SK-N-SH treated with all-trans-retinoic acid at 6 μM for 48 hours (cell line): Measurements from ENCODE around the gene MYOC.
A peak's percentile ranks its signal among the peaks of the same experiment; 100 is the strongest.

Experiments used
- ATAC-seq: fragments of 200-7000 bp; cut with Tn5 transposase; 3 replicates; pipeline ENCODE4 v1.9.1; 2020; ENCODE audit warnings: mild to moderate bottlenecking, moderate library complexity
- ARNTL ChIP-seq: fragments of 450-650 bp; formaldehyde crosslinking; IDR thresholded peaks from 2 replicates; pipeline ENCODE4 v1.5.0; 2020; ENCODE audit warnings: low read depth, mild to moderate bottlenecking, moderate library complexity, borderline replicate concordance
- BACH2 ChIP-seq: fragments of 250-450 bp; sonication (Bioruptor Pico); IDR thresholded peaks from 2 replicates; pipeline ENCODE4 v1.9.0; 2021; ENCODE audit warnings: mild to moderate bottlenecking, borderline replicate concordance
- CREB5 ChIP-seq: fragments of 250-450 bp; sonication (Bioruptor Pico); IDR thresholded peaks from 2 replicates; pipeline ENCODE4 v1.5.1; 2020; ENCODE audit warnings: low read depth, mild to moderate bottlenecking, moderate library complexity
- CSDC2 ChIP-seq: fragments of 250-450 bp; sonication (Bioruptor Pico); IDR thresholded peaks from 2 replicates; pipeline ENCODE4 v1.5.0; 2020; ENCODE audit warnings: mild to moderate bottlenecking, moderate library complexity
- CSRNP3 ChIP-seq: fragments of 250-450 bp; sonication (Bioruptor Pico); IDR thresholded peaks from 2 replicates; pipeline ENCODE4 v1.5.1; 2021; ENCODE audit warnings: mild to moderate bottlenecking, moderate library complexity
- ESRRG ChIP-seq: fragments of 250-450 bp; sonication (Bioruptor Pico); IDR thresholded peaks from 2 replicates; pipeline ENCODE4 v1.6.1; 2021; ENCODE audit warnings: mild to moderate bottlenecking
- GLIS3 ChIP-seq: fragments of 250-450 bp; sonication (Bioruptor Pico); IDR thresholded peaks from 2 replicates; pipeline ENCODE4 v1.5.0; 2020; ENCODE audit warnings: mild to moderate bottlenecking, moderate library complexity
- ISL1 ChIP-seq: fragments of 250-450 bp; sonication (Bioruptor Pico); IDR thresholded peaks from 2 replicates; pipeline ENCODE4 v2.1.2; 2022; ENCODE audit warnings: mild to moderate bottlenecking, moderate library complexity
- OSR1 ChIP-seq: fragments of 250-450 bp; sonication (Bioruptor Pico); IDR thresholded peaks from 2 replicates; pipeline ENCODE4 v1.8.0; 2022; ENCODE audit warnings: moderate library complexity, mild to moderate bottlenecking, inconsistent platforms
- PATZ1 ChIP-seq: fragments of 250-450 bp; sonication (Bioruptor Pico); IDR thresholded peaks from 2 replicates; pipeline ENCODE4 v1.8.0; 2020; ENCODE audit warnings: mild to moderate bottlenecking, moderate library complexity, borderline replicate concordance
- POU6F1 ChIP-seq: fragments of 250-450 bp; sonication (Bioruptor Pico); IDR thresholded peaks from 2 replicates; pipeline ENCODE4 v1.8.0; 2021; ENCODE audit warnings: low read depth, mild to moderate bottlenecking, moderate library complexity, borderline replicate concordance
- PPARA ChIP-seq: fragments of 250-450 bp; sonication (Bioruptor Pico); IDR thresholded peaks from 2 replicates; pipeline ENCODE4 v1.5.0; 2020; ENCODE audit warnings: mild to moderate bottlenecking, borderline replicate concordance
- RARB ChIP-seq: fragments of 250-450 bp; sonication (Bioruptor Pico); IDR thresholded peaks from 2 replicates; pipeline ENCODE4 v1.8.0; 2021; ENCODE audit warnings: mild to moderate bottlenecking, moderate library complexity
- SNAI2 ChIP-seq: fragments of 250-450 bp; sonication (Bioruptor Pico); IDR thresholded peaks from 2 replicates; pipeline ENCODE4 v1.5.0; 2020; ENCODE audit warnings: mild to moderate bottlenecking, moderate library complexity
- TCF4 ChIP-seq: fragments of 250-450 bp; sonication (Bioruptor Pico); IDR thresholded peaks from 2 replicates; pipeline ENCODE4 v1.8.0; 2021; ENCODE audit warnings: mild to moderate bottlenecking, moderate library complexity, borderline replicate concordance
- TOX ChIP-seq: fragments of 250-450 bp; sonication (Bioruptor Pico); IDR thresholded peaks from 2 replicates; pipeline ENCODE4 v1.8.0; 2021; ENCODE audit warnings: mild to moderate bottlenecking, moderate library complexity, borderline replicate concordance
- TSHZ2 ChIP-seq: fragments of 250-450 bp; sonication (Bioruptor Pico); IDR thresholded peaks from 2 replicates; pipeline ENCODE4 v1.5.0; 2020; ENCODE audit warnings: mild to moderate bottlenecking, moderate library complexity
- ZFP3 ChIP-seq: fragments of 250-450 bp; sonication (Bioruptor Pico); IDR thresholded peaks from 2 replicates; pipeline ENCODE4 v1.5.0; 2020; ENCODE audit warnings: mild to moderate bottlenecking, moderate library complexity
- ZFP30 ChIP-seq: fragments of 450-650 bp; formaldehyde crosslinking; IDR thresholded peaks from 2 replicates; pipeline ENCODE4 v1.5.0; 2022; ENCODE audit warnings: mild to moderate bottlenecking, moderate library complexity
- ZNF565 ChIP-seq: fragments of 450-650 bp; formaldehyde crosslinking; conservative IDR thresholded peaks from 2 replicates; pipeline ENCODE4 v1.5.0; 2020; ENCODE audit warnings: low read depth, mild to moderate bottlenecking, moderate library complexity
- ZNF70 ChIP-seq: fragments of 450-650 bp; formaldehyde crosslinking; IDR thresholded peaks from 2 replicates; pipeline ENCODE4 v1.5.0; 2020; ENCODE audit warnings: mild to moderate bottlenecking, moderate library complexity
- ZNF8 ChIP-seq: fragments of 450-650 bp; formaldehyde crosslinking; IDR thresholded peaks from 2 replicates; pipeline ENCODE4 v1.5.0; 2020; ENCODE audit warnings: mild to moderate bottlenecking, moderate library complexity

Gene MYOC

GRCh38 chr1:171645553-171646248, 6.8 kb downstream of the MYOC start:
- peak; percentile 48 for ATAC-seq

GRCh38 chr1:171644805-171645483, 7.5 kb downstream of the MYOC start:
- peak; percentile 94 for ATAC-seq
- TF ChIP-seq ISL1 (CRISPR knock-in tag): no peak
- no peak for TF ChIP-seq ZNF8 (CRISPR knock-in tag)
- TF ChIP-seq RARB: no peak
- no peak for TF ChIP-seq ESRRG
- no peak for TF ChIP-seq POU6F1 (CRISPR knock-in tag)
- TF ChIP-seq TSHZ2 (CRISPR knock-in tag): no peak
- no peak for TF ChIP-seq ZNF565
- no peak for TF ChIP-seq GLIS3 (CRISPR knock-in tag)

More at GRCh38 chr1:171645553-171646248, 6.8 kb downstream of the MYOC start:
- no peak for TF ChIP-seq TCF4
- no peak for TF ChIP-seq ZFP30 (CRISPR knock-in tag)
- TF ChIP-seq PATZ1 (CRISPR knock-in tag): no peak
- TF ChIP-seq SNAI2: no peak
- no peak for TF ChIP-seq CREB5 (CRISPR knock-in tag)
- no peak for TF ChIP-seq CSRNP3 (CRISPR knock-in tag)
- no peak for TF ChIP-seq OSR1 (CRISPR knock-in tag)

GRCh38 chr1:171643156-171643555, 9.3 kb downstream of the MYOC start:
- no peak for ATAC-seq
- TF ChIP-seq ZNF70 (CRISPR knock-in tag): no peak
- TF ChIP-seq ISL1 (CRISPR knock-in tag): no peak
- TF ChIP-seq ARNTL (CRISPR knock-in tag): no peak
- TF ChIP-seq TOX (CRISPR knock-in tag): no peak
- TF ChIP-seq POU6F1 (CRISPR knock-in tag): no peak
- no peak for TF ChIP-seq PPARA (CRISPR knock-in tag)
- TF ChIP-seq BACH2 (CRISPR knock-in tag): no peak
- TF ChIP-seq TCF4: no peak
- TF ChIP-seq SNAI2: no peak
- no peak for TF ChIP-seq ZFP3 (CRISPR knock-in tag)
- no peak for TF ChIP-seq PATZ1 (CRISPR knock-in tag)
- TF ChIP-seq GLIS3 (CRISPR knock-in tag): no peak
- TF ChIP-seq CSRNP3 (CRISPR knock-in tag): no peak
- TF ChIP-seq CSDC2: no peak
- no peak for TF ChIP-seq RARB
- no peak for TF ChIP-seq ESRRG
